ENCODE results near the gene DACH1.

DNA sequence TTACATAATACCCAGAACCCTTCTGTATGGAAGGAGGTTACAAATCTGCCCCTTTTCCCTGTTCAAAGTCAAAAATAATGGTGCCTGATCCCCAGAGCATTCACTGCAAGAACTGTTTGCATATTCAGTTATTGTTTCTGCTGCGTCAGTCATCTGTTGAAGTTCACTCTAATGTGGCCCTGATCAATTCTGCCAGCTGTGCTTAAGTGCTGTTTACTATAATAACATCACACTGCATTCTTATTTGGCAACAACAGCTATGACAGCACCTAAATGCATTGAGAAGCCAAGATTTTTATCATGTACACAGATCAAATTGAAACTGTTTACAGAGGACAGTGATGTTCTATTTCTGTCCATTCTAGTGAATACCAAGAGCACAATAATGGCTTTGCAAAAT lies 115.9 kb downstream of the DACH1 start:
- TF ChIP-seq ZNF563 (CRISPR knock-in tag; IDR thresholded peaks at IDR 0.05) (no peak), PAX8 (CRISPR knock-in tag; IDR thresholded peaks at IDR 0.05; ENCODE audit: borderline replicate concordance) (no peak)
- TF ChIP-seq, protein P1, sequence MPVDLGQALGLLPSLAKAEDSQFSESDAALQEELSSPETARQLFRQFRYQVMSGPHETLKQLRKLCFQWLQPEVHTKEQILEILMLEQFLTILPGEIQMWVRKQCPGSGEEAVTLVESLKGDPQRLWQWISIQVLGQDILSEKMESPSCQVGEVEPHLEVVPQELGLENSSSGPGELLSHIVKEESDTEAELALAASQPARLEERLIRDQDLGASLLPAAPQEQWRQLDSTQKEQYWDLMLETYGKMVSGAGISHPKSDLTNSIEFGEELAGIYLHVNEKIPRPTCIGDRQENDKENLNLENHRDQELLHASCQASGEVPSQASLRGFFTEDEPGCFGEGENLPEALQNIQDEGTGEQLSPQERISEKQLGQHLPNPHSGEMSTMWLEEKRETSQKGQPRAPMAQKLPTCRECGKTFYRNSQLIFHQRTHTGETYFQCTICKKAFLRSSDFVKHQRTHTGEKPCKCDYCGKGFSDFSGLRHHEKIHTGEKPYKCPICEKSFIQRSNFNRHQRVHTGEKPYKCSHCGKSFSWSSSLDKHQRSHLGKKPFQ (CRISPR knock-in tag; IDR thresholded peaks at IDR 0.05; ENCODE audit: insufficient replicate concordance), result no peak

All from HepG2 (cell line).